HCT116 (cell line): ENCODE measurements around the gene STKLD1. TPM values are rescaled to one million over a fixed set of nuclear protein-coding genes. Genes with fewer than 3 reads are reported as not detected.

ENCODE experiments used
- ATAC-seq: fragments of 200-7000 bp; cut with Tn5 transposase; 2 replicates; pipeline ENCODE4 v1.9.1; 2020; ENCODE audit warnings: mild to moderate bottlenecking, moderate library complexity
- BruUV-seq: library from RNA; stranded (reverse); fragments of 400-500 nt; replicated peaks from 2 replicates; lab custom pipeline; 2021; lab: Mats Ljungman, UMichigan
- CTCF ChIA-PET: fragments of 300-600 bp; sonication (Branson Sonifier 250); formaldehyde crosslinking; loops from one replicate; lab custom pipeline; 2021; ENCODE audit warnings: antibody characterized with exemption; lab: Charles Lee
- POLR2A ChIA-PET: fragments of 300-600, 350-600 bp; sonication (Branson Sonifier 250); formaldehyde crosslinking; loops from one replicate; lab custom pipeline; 2021; ENCODE audit warnings: antibody characterized with exemption; lab: Charles Lee
- RAD21 ChIA-PET, 2 experiments: fragments of 300-600 bp; sonication (Branson Sonifier 250); formaldehyde crosslinking; loops; one replicate each; lab custom pipeline; 2023; ENCODE audit warnings: low total read pairs in 2 of 2; ENCODE audit not compliant: uncharacterized antibody in 2 of 2, unreplicated experiment in 2 of 2, low non-redundant PET in 1 of 2; lab: Charles Lee
- DNase-seq: peaks from one replicate; pipeline ENCODE4 v3.0.0-alpha.2; 2010; ENCODE audit warnings: low read depth, low spot score
- H2AFZ ChIP-seq: fragments of 200-600 bp; shearing (Covaris generic), sonication (generic); 2 replicates; pipeline ENCODE4 v1.6.1; 2017; ENCODE audit warnings: low read depth, mixed run types, mixed read lengths, antibody characterized with exemption, low read length; ENCODE audit not compliant: poor library complexity, severe bottlenecking
- H3K27ac ChIP-seq: 2 replicates; pipeline ENCODE4 v1.5.1; 2012; ENCODE audit warnings: low read depth, low read length
- H3K27me3 ChIP-seq: fragments of 200-600 bp; sonication (generic); 2 replicates; pipeline ENCODE4 v1.6.1; 2016; ENCODE audit warnings: mixed run types, low read length, mixed read lengths; ENCODE audit not compliant: insufficient read depth
- H3K36me3 ChIP-seq, 2 experiments: fragments of 200-500 bp in 1 of 2; fragments of 200-600 bp in 1 of 2; sonication (Bioruptor generic) in 1 of 2; sonication (generic) in 1 of 2; 2 replicates each; pipeline versions ENCODE4 v1.5.1 to v1.6.1; 2014 to 2016; ENCODE audit warnings: low read length in 2 of 2, inconsistent platforms in 1 of 2, mixed read lengths in 1 of 2, mixed run types in 1 of 2; ENCODE audit not compliant: insufficient read depth in 2 of 2, control insufficient read depth in 1 of 2
- H3K4me1 ChIP-seq, 2 experiments: fragments of 200-600 bp in 1 of 2; sonication (generic) in 1 of 2; 2 replicates each; pipeline versions ENCODE4 v1.5.1 to v1.6.1; 2012 to 2017; ENCODE audit warnings: low read length in 2 of 2, inconsistent platforms in 1 of 2, mild to moderate bottlenecking in 1 of 2, mixed read lengths in 1 of 2, mixed run types in 1 of 2, moderate library complexity in 1 of 2; ENCODE audit not compliant: insufficient read depth in 2 of 2, control insufficient read depth in 1 of 2
- H3K4me2 ChIP-seq: fragments of 200-600 bp; sonication (generic); 2 replicates; pipeline ENCODE4 v1.6.1; 2017; ENCODE audit warnings: mixed run types, low read length, mixed read lengths
- H3K4me3 ChIP-seq, 2 experiments: fragments of 200-600 bp in 1 of 2; sonication (generic) in 1 of 2; replicated peaks in 1 of 2; 2 replicates each; pipeline ENCODE4 v1.5.1; 2011 to 2016; ENCODE audit warnings: low read length in 2 of 2, control low read depth in 1 of 2, low read depth in 1 of 2, mild to moderate bottlenecking in 1 of 2, mixed read lengths in 1 of 2, mixed run types in 1 of 2
- H3K79me2 ChIP-seq: fragments of 200-600 bp; sonication (generic); 2 replicates; pipeline ENCODE4 v1.6.1; 2017; ENCODE audit warnings: mild to moderate bottlenecking, mixed run types, low read length, moderate library complexity, mixed read lengths; ENCODE audit not compliant: insufficient read depth
- H3K9ac ChIP-seq: fragments of 200-600 bp; sonication (generic); 2 replicates; pipeline ENCODE4 v1.6.1; 2016; ENCODE audit warnings: low read length, mixed read lengths
- H3K9me2 ChIP-seq: fragments of 200-600 bp; sonication (generic), shearing (Covaris generic); 2 replicates; pipeline ENCODE4 v1.6.1; 2017; ENCODE audit warnings: mixed run types, mild to moderate bottlenecking, moderate library complexity; ENCODE audit not compliant: insufficient read depth
- H3K9me3 ChIP-seq, 2 experiments: fragments of 200-500 bp in 1 of 2; fragments of 200-600 bp in 1 of 2; sonication (Bioruptor generic) in 1 of 2; sonication (generic) in 1 of 2; 2 replicates each; pipeline ENCODE4 v1.6.1; 2014 to 2017; ENCODE audit warnings: low read length in 2 of 2, mixed read lengths in 2 of 2, inconsistent platforms in 1 of 2, low read depth in 1 of 2, mild to moderate bottlenecking in 1 of 2, mixed run types in 1 of 2, moderate library complexity in 1 of 2; ENCODE audit not compliant: control insufficient read depth in 1 of 2, insufficient read depth in 1 of 2
- H4K20me1 ChIP-seq: fragments of 200-600 bp; sonication (generic), shearing (Covaris generic); 2 replicates; pipeline ENCODE4 v1.6.1; 2017; ENCODE audit warnings: mixed run types, mild to moderate bottlenecking, moderate library complexity; ENCODE audit not compliant: insufficient read depth
- CBX3 ChIP-seq: IDR thresholded peaks from 2 replicates; pipeline ENCODE4 v1.6.1; 2012; ENCODE audit warnings: low read depth
- CEBPB ChIP-seq: IDR thresholded peaks from 2 replicates; pipeline ENCODE4 v1.6.1; 2012; ENCODE audit warnings: low read depth
- EZH2phosphoT487 ChIP-seq: fragments of 200-600 bp; IDR thresholded peaks from 2 replicates; pipeline ENCODE4 v1.6.1; 2018; ENCODE audit warnings: antibody characterized with exemption, borderline replicate concordance
- FOSL1 ChIP-seq: IDR thresholded peaks from 2 replicates; pipeline ENCODE4 v1.6.1; 2012; ENCODE audit warnings: low read depth
- JUND ChIP-seq: IDR thresholded peaks from 2 replicates; pipeline ENCODE4 v1.6.1; 2012
- POLR2A ChIP-seq: IDR thresholded peaks from 2 replicates; pipeline ENCODE4 v1.7.0; 2011; ENCODE audit warnings: borderline replicate concordance; ENCODE audit not compliant: insufficient read depth, insufficient read length; ENCODE audit errors: extremely low read depth
- POLR2AphosphoS5 ChIP-seq: IDR thresholded peaks from 2 replicates; pipeline ENCODE4 v1.6.1; 2011; ENCODE audit warnings: mild to moderate bottlenecking, low read depth, low read length, moderate library complexity
- SIN3A ChIP-seq: IDR thresholded peaks from 2 replicates; pipeline ENCODE4 v1.6.1; 2012; ENCODE audit warnings: low read depth
- TCF7L2 ChIP-seq: IDR thresholded peaks from 2 replicates; pipeline ENCODE4 v1.7.0; 2011; ENCODE audit warnings: borderline replicate concordance, inconsistent platforms; ENCODE audit not compliant: insufficient read depth, insufficient read length; ENCODE audit errors: extremely low read depth
- YY1 ChIP-seq: IDR thresholded peaks from 2 replicates; pipeline ENCODE4 v1.6.1; 2011; ENCODE audit warnings: low read length, low read depth, moderate library complexity, mild to moderate bottlenecking; ENCODE audit not compliant: insufficient replicate concordance; ENCODE audit errors: extremely low read depth
- ZFX ChIP-seq: fragments of 450-650 bp; IDR thresholded peaks from 2 replicates; pipeline ENCODE4 v1.6.1; 2017
- ZNF274 ChIP-seq: fragments of 200-500 bp; sonication (Bioruptor generic); IDR thresholded peaks from 2 replicates; pipeline ENCODE4 v1.6.1; 2014; ENCODE audit warnings: mild to moderate bottlenecking, low read depth, low read length, inconsistent platforms
- intact Hi-C: fragments of 100-400 bp; cut with micrococcal nuclease; formaldehyde crosslinking; loops from 2 replicates; pipeline ENCODE4 v1.10.0; 2022
- total RNA-seq: library from RNA; stranded (reverse); gene quantifications from one replicate; pipeline ENCODE4 v1.2.1, GENCODE V29; 2021; ENCODE audit not compliant: unreplicated experiment
- TF ChIP-seq, protein P1 (sequence below): IDR thresholded peaks from 2 replicates; pipeline ENCODE4 v1.6.1; 2012
- TF ChIP-seq, protein P2 (sequence below): IDR thresholded peaks from 2 replicates; pipeline ENCODE4 v1.6.1; 2012
- TF ChIP-seq, protein P3 (sequence below): IDR thresholded peaks from 2 replicates; pipeline ENCODE4 v1.6.1; 2011; ENCODE audit warnings: mild to moderate bottlenecking, low read length, moderate library complexity; ENCODE audit not compliant: insufficient replicate concordance; ENCODE audit errors: extremely low read depth

The STKLD1 gene
- total RNA-seq, 1 experiment from 2014 or later: 0.37 TPM

DNA sequence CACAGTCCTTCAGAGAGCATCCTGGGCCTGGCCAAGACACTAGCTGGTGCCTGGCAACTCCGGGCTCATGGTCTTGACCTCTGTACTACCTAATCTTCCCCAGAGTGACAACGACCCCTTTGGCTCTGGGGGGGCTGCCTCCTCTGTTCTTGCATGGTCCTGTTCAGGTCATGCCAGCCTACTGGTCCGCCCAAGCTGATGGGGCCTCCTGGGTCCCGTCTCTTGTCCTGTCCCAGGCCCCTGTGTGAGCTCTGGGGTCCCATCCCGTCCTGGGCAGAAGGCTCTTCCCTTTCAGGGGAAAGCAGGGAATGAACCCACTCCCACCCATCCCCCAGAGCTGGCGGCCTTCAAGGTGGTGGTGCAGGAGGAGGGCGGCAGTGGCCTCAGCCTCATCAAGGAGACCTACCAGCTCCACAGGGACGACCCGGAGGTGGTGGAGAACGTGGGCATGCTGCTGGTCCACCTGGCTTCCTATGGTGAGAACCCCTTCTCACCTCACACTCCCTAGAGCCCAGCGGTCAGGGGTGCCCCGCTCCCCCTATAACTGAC lies 28.4 kb downstream of the STKLD1 start (continued):
- TF ChIP-seq CEBPB (no peak), SIN3A (no peak), TCF7L2 (no peak), FOSL1 (no peak), CBX3 (no peak), EZH2phosphoT487 (no peak), ZFX (no peak)
- TF ChIP-seq, protein P1, sequence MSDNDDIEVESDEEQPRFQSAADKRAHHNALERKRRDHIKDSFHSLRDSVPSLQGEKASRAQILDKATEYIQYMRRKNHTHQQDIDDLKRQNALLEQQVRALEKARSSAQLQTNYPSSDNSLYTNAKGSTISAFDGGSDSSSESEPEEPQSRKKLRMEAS: no peak
- TF ChIP-seq, protein P2, sequence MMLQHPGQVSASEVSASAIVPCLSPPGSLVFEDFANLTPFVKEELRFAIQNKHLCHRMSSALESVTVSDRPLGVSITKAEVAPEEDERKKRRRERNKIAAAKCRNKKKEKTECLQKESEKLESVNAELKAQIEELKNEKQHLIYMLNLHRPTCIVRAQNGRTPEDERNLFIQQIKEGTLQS: no peak
- TF ChIP-seq, protein P3, sequence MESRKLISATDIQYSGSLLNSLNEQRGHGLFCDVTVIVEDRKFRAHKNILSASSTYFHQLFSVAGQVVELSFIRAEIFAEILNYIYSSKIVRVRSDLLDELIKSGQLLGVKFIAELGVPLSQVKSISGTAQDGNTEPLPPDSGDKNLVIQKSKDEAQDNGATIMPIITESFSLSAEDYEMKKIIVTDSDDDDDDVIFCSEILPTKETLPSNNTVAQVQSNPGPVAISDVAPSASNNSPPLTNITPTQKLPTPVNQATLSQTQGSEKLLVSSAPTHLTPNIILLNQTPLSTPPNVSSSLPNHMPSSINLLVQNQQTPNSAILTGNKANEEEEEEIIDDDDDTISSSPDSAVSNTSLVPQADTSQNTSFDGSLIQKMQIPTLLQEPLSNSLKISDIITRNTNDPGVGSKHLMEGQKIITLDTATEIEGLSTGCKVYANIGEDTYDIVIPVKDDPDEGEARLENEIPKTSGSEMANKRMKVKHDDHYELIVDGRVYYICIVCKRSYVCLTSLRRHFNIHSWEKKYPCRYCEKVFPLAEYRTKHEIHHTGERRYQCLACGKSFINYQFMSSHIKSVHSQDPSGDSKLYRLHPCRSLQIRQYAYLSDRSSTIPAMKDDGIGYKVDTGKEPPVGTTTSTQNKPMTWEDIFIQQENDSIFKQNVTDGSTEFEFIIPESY: no peak
- TF ChIP-seq, all 23 proteins: peak for 0

DNA sequence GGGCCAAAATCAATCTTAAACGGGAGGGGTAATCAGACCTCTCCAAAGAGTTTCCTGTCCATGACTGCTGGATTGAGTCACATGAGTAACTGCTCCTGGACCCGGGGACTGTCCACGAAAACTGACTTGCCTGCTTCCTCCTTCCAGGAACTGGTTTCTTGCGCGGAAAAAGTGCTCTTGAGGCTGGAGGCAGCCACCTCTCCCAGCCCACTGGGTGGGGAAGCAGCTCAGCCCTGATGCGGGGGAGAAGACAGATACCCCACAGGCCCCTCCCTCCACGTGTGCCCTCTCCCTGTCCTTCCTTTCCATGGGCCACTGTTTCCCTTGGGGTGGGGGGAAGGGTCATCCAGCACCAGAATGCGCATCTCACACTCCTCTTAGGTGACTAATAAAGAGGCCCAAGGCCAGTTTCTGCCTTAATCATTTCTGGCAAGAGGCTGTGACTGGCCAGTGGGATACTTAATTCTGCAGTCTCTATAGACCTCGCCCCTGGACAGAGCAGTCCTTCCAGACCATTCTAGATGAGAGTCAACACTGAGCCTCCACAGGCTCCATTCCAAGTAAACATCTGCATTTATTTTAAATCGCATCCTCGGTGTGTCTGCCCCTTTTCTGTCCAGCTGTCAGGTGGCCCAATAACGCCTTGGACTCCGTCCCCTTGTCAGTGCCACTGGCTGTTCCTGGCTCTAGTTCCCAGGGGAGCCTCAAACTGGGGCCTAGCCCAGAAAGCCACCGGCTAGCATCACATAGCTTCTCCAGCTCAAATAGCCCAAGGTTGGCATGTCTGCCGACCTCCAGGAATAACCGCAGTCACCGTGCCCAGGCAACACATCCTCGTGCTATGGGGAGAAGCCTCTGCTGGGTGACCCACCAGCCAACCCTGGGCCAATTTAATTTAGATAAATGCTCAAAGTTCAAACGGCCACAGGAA lies 29.6 kb downstream of the STKLD1 start:
- H3K4me3 ChIP-seq: no peak overlapping the region
- TF ChIP-seq, protein P1: no peak
- no peak for TF ChIP-seq ZNF274
- no peak for TF ChIP-seq POLR2AphosphoS5
- no peak for TF ChIP-seq TCF7L2
- TF ChIP-seq YY1: no peak
- no peak for TF ChIP-seq EZH2phosphoT487
- no peak for TF ChIP-seq FOSL1
- TF ChIP-seq POLR2A: no peak
- TF ChIP-seq JUND: no peak
- TF ChIP-seq, all 23 proteins: peak for 0
- BruUV-seq: TSS peak; percentile 1
- Histone ChIP-seq H2AFZ (no peak overlapping the region), H3K9me2 (no peaks in the 10 kb centered on the region), H3K27ac (no peak overlapping the region), H3K79me2 (no peaks in the 10 kb centered on the region; the same call in 1 of the 2 replicates), H3K4me1 (peaks cover 0 to 5% of the 10 kb centered on the region in 2 experiments; a peak in 1 of 4 replicates), H3K4me2 (no peak overlapping the region), H3K9ac (no peak overlapping the region), H3K27me3 (no peaks in the 10 kb centered on the region), H4K20me1 (no peaks in the 10 kb centered on the region), H3K9me3 (no peaks in the 10 kb centered on the region), H3K36me3 (peaks cover 23 to 33% of the 10 kb centered on the region in 2 experiments; a peak in 3 of 4 replicates)
- ChIA-PET POLR2A (no interaction called here), CTCF (no interaction called here), RAD21 (interaction anchor here in 1 of 2 experiments (0.7 kb wide), 1 partner anchor 40 kb away, joined by 3 read pairs; no protein-coding TSS in a partner anchor)
- intact Hi-C loops: loop anchor here (2.0 kb wide), 1 partner anchor 321 kb away; no protein-coding TSS in a partner anchor
- no peak for DNase-seq
- ATAC-seq: no peak
